GM21717 (cell line): ENCODE data around the gene BANP.
A peak's percentile ranks its signal among the peaks of the same experiment; 100 is the strongest.
"Not testable (repeated sequence)": the region's sequence is repeated elsewhere in the genome, so short reads cannot be mapped to it uniquely, and the experiment has no call there.

ENCODE experiments used
- ATAC-seq: cut with Tn5 transposase; IDR thresholded peaks from one replicate; pipeline ENCODE4 v1.9.1; 2021; ENCODE audit warnings: mild to moderate bottlenecking, moderate library complexity; ENCODE audit not compliant: unreplicated experiment

The BANP gene

GRCh38 chr16:88064011-88064888, 113.0 kb downstream of the BANP start:
- no peak for ATAC-seq

GRCh38 chr16:88064889-88065746, 113.9 kb downstream of the BANP start:
- ATAC-seq: no peak

- ATAC-seq: no peak
These were observed 114.5 kb downstream of the BANP start for GRCh38 chr16:88065747-88066142.

GRCh38 chr16:88066234-88066633, 115.0 kb downstream of the BANP start:
- no peak for ATAC-seq

GRCh38 chr16:88066680-88067529, 115.7 kb downstream of the BANP start:
- no peak for ATAC-seq

GRCh38 chr16:88067530-88068411, 116.5 kb downstream of the BANP start:
- no peak for ATAC-seq

- no peak for ATAC-seq
These were observed 117.5 kb downstream of the BANP start for GRCh38 chr16:88068476-88069396.

- ATAC-seq: peak; percentile 88
These were observed 118.3 kb downstream of the BANP start for GRCh38 chr16:88069397-88070168.

- ATAC-seq: no peak
These were observed 119.1 kb downstream of the BANP start for GRCh38 chr16:88070341-88070740.

- ATAC-seq: no peak
These were observed 119.9 kb downstream of the BANP start for GRCh38 chr16:88070989-88071625.

GRCh38 chr16:88071908-88072307, 120.7 kb downstream of the BANP start:
- no peak for ATAC-seq

- no peak for ATAC-seq
These were observed 121.4 kb downstream of the BANP start for GRCh38 chr16:88072571-88073001.

- no peak for ATAC-seq
These were observed 122.0 kb downstream of the BANP start for GRCh38 chr16:88073201-88073721.

- no peak for ATAC-seq
These were observed 122.8 kb downstream of the BANP start for GRCh38 chr16:88074041-88074440.

GRCh38 chr16:88076211-88076931, 125.1 kb downstream of the BANP start:
- ATAC-seq: no peak

GRCh38 chr16:88076932-88077320, 125.7 kb downstream of the BANP start:
- ATAC-seq: not testable (repeated sequence)
